Activated CD8-positive, alpha-beta memory T cell treated with anti-CD3 and anti-CD28 coated beads, Interleukin-2, amount 10 ng/mL, durations not matched to agents 7 days and 5 days (primary cell): ENCODE measurements around the gene GALNT2. TPM values are rescaled to one million over a fixed set of nuclear protein-coding genes. Genes with fewer than 3 reads are reported as not detected.

Experiments
- ATAC-seq: fragments of 150-1000 bp; cut with Tn5 transposase; one replicate; pipeline ENCODE4 v1.10.0; 2021; ENCODE audit warnings: moderate library complexity
- CTCF ChIA-PET: fragments of 350-600 bp; sonication (Branson Sonifier 250); formaldehyde crosslinking; loops from one replicate; lab custom pipeline; 2021; ENCODE audit warnings: antibody characterized with exemption; lab: Charles Lee
- DNase-seq: peaks from one replicate; pipeline ENCODE4 v3.0.0-alpha.2; 2020
- H3K27ac Mint-ChIP-seq: one replicate; pipeline ENCODE4 v1.8.0; 2021; ENCODE audit warnings: mild to moderate bottlenecking, mixed read lengths
- H3K27me3 Mint-ChIP-seq: one replicate; pipeline ENCODE4 v1.8.0; 2021; ENCODE audit warnings: mixed read lengths
- H3K36me3 Mint-ChIP-seq: one replicate; pipeline ENCODE4 v1.8.0; 2021; ENCODE audit warnings: mild to moderate bottlenecking, mixed read lengths
- H3K4me1 Mint-ChIP-seq: one replicate; pipeline ENCODE4 v1.8.0; 2021; ENCODE audit warnings: mixed read lengths
- H3K4me3 Mint-ChIP-seq: one replicate; pipeline ENCODE4 v1.8.0; 2021; ENCODE audit warnings: mild to moderate bottlenecking, moderate library complexity, mixed read lengths
- H3K9me3 Mint-ChIP-seq: one replicate; pipeline ENCODE4 v1.8.0; 2022; ENCODE audit warnings: low read depth, mixed read lengths
- total RNA-seq, 2 experiments: library from RNA; stranded (reverse); gene quantifications; one replicate each; pipeline ENCODE4 v1.2.3, GENCODE V29; 2021

The GALNT2 gene
- total RNA-seq, 2 experiments from 2014 or later: 25.0 to 30.2 TPM

- no peak for DNase-seq
- CTCF ChIA-PET: no interaction called here
- no peak overlapping the region for H3K4me3 Mint-ChIP-seq
- peaks cover 1% of the 10 kb centered on the region for H3K36me3 Mint-ChIP-seq
- H3K27me3 Mint-ChIP-seq: no peaks in the 10 kb centered on the region
- no peak for ATAC-seq
- H3K4me1 Mint-ChIP-seq: peaks cover 57% of the 10 kb centered on the region
- no peaks in the 10 kb centered on the region for H3K9me3 Mint-ChIP-seq
- no peak overlapping the region for H3K27ac Mint-ChIP-seq
These were observed 61.7 kb downstream of the GALNT2 start for GRCh38 chr1:230128569-230129285.

GRCh38 chr1:230129341-230129740, 62.3 kb downstream of the GALNT2 start:
- CTCF ChIA-PET: interaction anchor here (2.2 kb wide), 1 partner anchor 38 kb away, joined by 7 read pairs; no protein-coding TSS in a partner anchor
- Mint-ChIP-seq H3K27me3 (no peaks in the 10 kb centered on the region), H3K27ac (no peak overlapping the region), H3K36me3 (peaks cover 1% of the 10 kb centered on the region), H3K9me3 (no peaks in the 10 kb centered on the region), H3K4me3 (no peak overlapping the region), H3K4me1 (peaks cover 56% of the 10 kb centered on the region)
- DNase-seq: no peak
- ATAC-seq: no peak

GRCh38 chr1:230130172-230130944, 63.3 kb downstream of the GALNT2 start:
- Mint-ChIP-seq H3K27ac (no peak overlapping the region), H3K9me3 (no peaks in the 10 kb centered on the region), H3K27me3 (no peaks in the 10 kb centered on the region), H3K4me1 (peaks cover 50% of the 10 kb centered on the region), H3K36me3 (peaks cover 1% of the 10 kb centered on the region), H3K4me3 (no peak overlapping the region)
- CTCF ChIA-PET: interaction anchor here (1.2 to 2.2 kb wide), 2 partner anchors 9 to 37 kb away, joined by 3 to 7 read pairs; no protein-coding TSS in a partner anchor
- DNase-seq (no peak), ATAC-seq (no peak)

- peaks cover 39% of the 10 kb centered on the region for H3K4me1 Mint-ChIP-seq
- DNase-seq: no peak
- H3K27me3 Mint-ChIP-seq: no peaks in the 10 kb centered on the region
- H3K9me3 Mint-ChIP-seq: no peaks in the 10 kb centered on the region
- ATAC-seq: no peak
- H3K27ac Mint-ChIP-seq: no peak overlapping the region
- CTCF ChIA-PET: interaction anchor here (1.2 to 2.2 kb wide), 2 partner anchors 10 to 36 kb away, joined by 3 to 7 read pairs; no protein-coding TSS in a partner anchor
- peaks cover 1% of the 10 kb centered on the region for H3K36me3 Mint-ChIP-seq
- H3K4me3 Mint-ChIP-seq: no peak overlapping the region
These were observed 64.4 kb downstream of the GALNT2 start for GRCh38 chr1:230131457-230131856.

- Mint-ChIP-seq H3K4me1 (peaks cover 27% of the 10 kb centered on the region), H3K27ac (peak overlapping the region; percentile 71), H3K4me3 (peak overlapping the region; percentile 57), H3K9me3 (no peaks in the 10 kb centered on the region), H3K27me3 (no peaks in the 10 kb centered on the region), H3K36me3 (peaks cover 1% of the 10 kb centered on the region)
- CTCF ChIA-PET: interaction anchor here (0.7 to 1.7 kb wide), 4 partner anchors 10 to 696 kb away, joined by 3 to 6 read pairs (median 4); no protein-coding TSS in a partner anchor
- ATAC-seq (no peak), DNase-seq (no peak)
These were observed 65.7 kb downstream of the GALNT2 start for GRCh38 chr1:230132758-230133157.

GRCh38 chr1:230135726-230136125, 68.7 kb downstream of the GALNT2 start:
- CTCF ChIA-PET: no interaction called here
- Mint-ChIP-seq H3K9me3 (no peaks in the 10 kb centered on the region), H3K27ac (no peak overlapping the region), H3K36me3 (no peaks in the 10 kb centered on the region), H3K27me3 (no peaks in the 10 kb centered on the region), H3K4me3 (no peak overlapping the region), H3K4me1 (peaks cover 28% of the 10 kb centered on the region)
- no peak for DNase-seq
- no peak for ATAC-seq

GRCh38 chr1:230136453-230137336, 69.7 kb downstream of the GALNT2 start:
- Mint-ChIP-seq H3K36me3 (no peaks in the 10 kb centered on the region), H3K27ac (no peak overlapping the region), H3K4me1 (peaks cover 34% of the 10 kb centered on the region), H3K9me3 (no peaks in the 10 kb centered on the region), H3K27me3 (no peaks in the 10 kb centered on the region), H3K4me3 (no peak overlapping the region)
- CTCF ChIA-PET: interaction anchor here (1.1 kb wide), 1 partner anchor 28 kb away, joined by 3 read pairs; no protein-coding TSS in a partner anchor
- DNase-seq: no peak
- ATAC-seq: no peak

- H3K9me3 Mint-ChIP-seq: no peaks in the 10 kb centered on the region
- CTCF ChIA-PET: interaction anchor here (1.1 kb wide), 1 partner anchor 29 kb away, joined by 3 read pairs; no protein-coding TSS in a partner anchor
These were observed 70.3 kb downstream of the GALNT2 start for GRCh38 chr1:230137337-230137815.

GRCh38 chr1:230138561-230139239, 71.7 kb downstream of the GALNT2 start:
- Mint-ChIP-seq H3K4me3 (no peak overlapping the region), H3K9me3 (no peaks in the 10 kb centered on the region), H3K27me3 (no peaks in the 10 kb centered on the region), H3K27ac (no peak overlapping the region), H3K4me1 (peaks cover 24% of the 10 kb centered on the region), H3K36me3 (no peaks in the 10 kb centered on the region)
- DNase-seq (no peak), ATAC-seq (no peak)
- CTCF ChIA-PET: no interaction called here

More at GRCh38 chr1:230137337-230137815, 70.3 kb downstream of the GALNT2 start:
- H3K27ac Mint-ChIP-seq: no peak overlapping the region
- H3K4me1 Mint-ChIP-seq: peaks cover 33% of the 10 kb centered on the region
- H3K36me3 Mint-ChIP-seq: no peaks in the 10 kb centered on the region
- no peak for ATAC-seq
- H3K27me3 Mint-ChIP-seq: no peaks in the 10 kb centered on the region
- H3K4me3 Mint-ChIP-seq: no peak overlapping the region
- DNase-seq: no peak

- no peak overlapping the region for H3K27ac Mint-ChIP-seq
- CTCF ChIA-PET: no interaction called here
These were observed 72.3 kb downstream of the GALNT2 start for GRCh38 chr1:230139315-230139714.

GRCh38 chr1:230139741-230140140, 72.7 kb downstream of the GALNT2 start:
- CTCF ChIA-PET: no interaction called here
- peaks cover 23% of the 10 kb centered on the region for H3K4me1 Mint-ChIP-seq

More at GRCh38 chr1:230139315-230139714, 72.3 kb downstream of the GALNT2 start:
- Mint-ChIP-seq H3K27me3 (no peaks in the 10 kb centered on the region), H3K36me3 (no peaks in the 10 kb centered on the region), H3K4me3 (no peak overlapping the region), H3K4me1 (peaks cover 24% of the 10 kb centered on the region), H3K9me3 (no peaks in the 10 kb centered on the region)
- ATAC-seq: no peak
- no peak for DNase-seq

GRCh38 chr1:230140221-230141020, 73.4 kb downstream of the GALNT2 start:
- ATAC-seq (no peak), DNase-seq (no peak)
- H3K27ac Mint-ChIP-seq: no peak overlapping the region
- H3K9me3 Mint-ChIP-seq: no peaks in the 10 kb centered on the region
- H3K27me3 Mint-ChIP-seq: no peaks in the 10 kb centered on the region
- H3K4me1 Mint-ChIP-seq: peaks cover 29% of the 10 kb centered on the region
- CTCF ChIA-PET: no interaction called here
- no peaks in the 10 kb centered on the region for H3K36me3 Mint-ChIP-seq
- H3K4me3 Mint-ChIP-seq: no peak overlapping the region

More at GRCh38 chr1:230139741-230140140, 72.7 kb downstream of the GALNT2 start:
- Mint-ChIP-seq H3K9me3 (no peaks in the 10 kb centered on the region), H3K27ac (no peak overlapping the region), H3K36me3 (no peaks in the 10 kb centered on the region), H3K4me3 (no peak overlapping the region), H3K27me3 (no peaks in the 10 kb centered on the region)
- ATAC-seq: no peak
- DNase-seq: no peak
